HG02642 (cell line): ENCODE results near the gene IER2.

Experiments
- ATAC-seq: cut with Tn5 transposase; IDR thresholded peaks from one replicate; pipeline ENCODE4 v1.9.1; 2021; ENCODE audit warnings: mild to moderate bottlenecking; ENCODE audit not compliant: unreplicated experiment, poor library complexity

The IER2 gene, protein sequence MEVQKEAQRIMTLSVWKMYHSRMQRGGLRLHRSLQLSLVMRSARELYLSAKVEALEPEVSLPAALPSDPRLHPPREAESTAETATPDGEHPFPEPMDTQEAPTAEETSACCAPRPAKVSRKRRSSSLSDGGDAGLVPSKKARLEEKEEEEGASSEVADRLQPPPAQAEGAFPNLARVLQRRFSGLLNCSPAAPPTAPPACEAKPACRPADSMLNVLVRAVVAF

DNA sequence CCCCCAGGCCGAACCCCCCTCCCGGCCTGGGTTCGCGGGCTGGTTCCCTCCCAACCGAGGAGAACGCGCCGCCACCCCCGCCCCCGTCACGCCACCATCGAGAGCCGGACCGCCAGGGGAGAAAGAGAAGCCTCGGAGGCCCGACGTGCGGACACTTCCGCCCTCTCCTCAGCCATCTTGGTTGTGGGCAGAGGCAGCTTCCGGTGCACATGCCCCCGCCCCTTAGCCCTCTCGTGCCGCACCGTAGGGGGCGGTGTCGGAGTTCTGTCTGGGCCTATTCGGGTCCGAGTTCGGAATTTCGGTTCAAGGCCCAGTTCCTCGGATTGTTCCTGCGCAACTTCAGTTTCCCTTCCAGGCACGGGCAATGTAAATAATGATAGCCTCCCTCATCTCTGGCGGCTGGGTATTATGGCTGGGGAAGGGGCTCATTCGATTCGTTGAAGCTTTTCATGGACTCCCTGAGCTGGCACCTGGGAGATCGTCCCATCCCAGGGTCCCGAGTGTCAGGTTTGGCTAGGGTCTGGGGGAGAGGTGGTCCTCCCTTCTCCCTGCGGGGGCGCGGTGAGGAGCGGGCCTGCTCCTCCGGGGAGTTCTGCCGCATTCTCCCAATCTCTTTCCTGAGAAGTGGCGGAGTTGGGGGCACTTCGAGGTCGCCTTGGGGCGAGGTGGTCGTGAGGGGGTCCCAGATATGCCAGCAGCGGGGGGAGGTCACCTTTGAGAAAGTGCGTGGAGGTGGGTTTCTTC is at the start of gene IER2, which contains the start of gene STX10:
Gene IER2 (plus strand): TSS at position 225 of the 744 bp plus-strand sequence. CDS start 2,776 bp downstream, outside the sequence.
Gene STX10 (minus strand): TSS at position 189 of the 744 bp plus-strand sequence. CDS start 202 bp downstream, outside the sequence.
- peak; percentile 40 for ATAC-seq

DNA sequence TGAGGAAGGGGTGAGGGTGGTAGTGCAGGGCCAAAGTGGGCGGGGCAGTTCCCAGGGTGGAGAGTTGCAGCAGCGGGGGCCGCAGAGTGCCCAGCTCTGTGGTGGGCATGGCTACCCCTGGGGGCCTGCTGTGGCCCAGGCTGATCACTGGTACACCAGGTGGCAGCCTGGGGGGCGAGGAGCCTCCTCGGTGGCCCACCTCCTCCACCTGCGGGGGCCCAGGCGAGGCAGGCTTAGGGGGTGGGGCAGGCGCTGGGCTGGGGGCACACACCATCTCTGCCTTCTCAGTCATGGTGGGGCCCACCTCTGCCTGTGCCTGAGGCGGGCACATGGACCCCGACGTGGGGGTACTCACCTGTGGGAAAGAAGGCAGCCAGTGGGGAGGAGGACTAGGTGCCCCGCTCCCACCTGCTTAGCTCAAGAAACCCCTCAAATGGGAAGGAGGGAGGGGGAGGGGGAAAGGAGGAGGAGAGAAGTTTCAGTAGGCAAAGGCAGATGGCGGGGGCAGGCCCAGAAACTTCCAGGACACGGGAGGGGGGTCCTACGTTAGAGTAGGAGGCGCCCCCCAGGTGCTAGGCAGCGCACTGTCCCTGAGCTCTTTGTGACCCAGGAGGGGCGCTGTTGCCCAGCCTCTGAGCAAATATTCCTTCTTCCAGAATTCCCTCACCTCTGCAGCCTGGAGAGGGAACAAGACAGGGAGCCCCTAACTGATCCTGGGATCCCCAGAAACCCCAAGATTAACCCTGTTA is 49.2 kb upstream of the IER2 start:
- ATAC-seq, result no peak

DNA sequence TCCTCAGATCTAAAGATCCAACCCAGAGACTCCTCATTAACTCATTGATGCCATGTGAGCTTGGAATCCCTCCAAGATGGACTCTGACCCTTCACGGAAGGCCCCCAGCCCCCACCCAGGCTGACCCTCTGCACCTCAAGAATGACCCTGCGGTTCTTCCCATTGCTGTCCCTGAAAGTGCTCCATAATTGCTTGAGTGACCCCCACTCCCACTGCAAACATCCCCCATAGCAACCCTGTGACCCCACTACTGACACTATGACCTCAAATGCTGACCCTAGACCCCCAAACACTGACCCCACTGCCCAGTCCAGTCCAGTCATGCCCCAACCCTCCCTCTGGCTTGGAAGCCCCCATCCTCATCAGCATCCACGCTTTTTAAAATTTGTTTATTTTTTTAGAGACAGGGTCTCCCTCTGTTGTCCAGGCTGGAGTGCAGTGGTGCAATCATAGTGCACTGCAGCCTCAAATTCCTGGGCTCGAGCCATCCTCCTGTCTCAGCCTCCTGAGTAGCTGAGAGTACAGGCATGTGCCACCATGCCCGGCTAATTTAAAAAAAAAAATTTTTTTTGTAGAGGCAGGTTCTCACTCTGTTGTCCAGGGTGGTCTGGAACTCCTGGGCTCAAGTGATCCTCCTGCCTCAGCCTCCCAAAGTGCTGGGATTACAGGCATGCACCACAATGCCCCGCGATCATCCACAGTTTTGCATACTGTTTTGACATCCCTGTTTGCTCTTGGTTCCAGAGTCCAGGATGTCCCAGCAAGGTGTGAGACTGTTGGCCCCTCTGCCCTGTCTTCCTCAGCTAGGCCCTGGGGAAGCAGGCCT is 48.4 kb upstream of the IER2 start:
- no peak for ATAC-seq

DNA sequence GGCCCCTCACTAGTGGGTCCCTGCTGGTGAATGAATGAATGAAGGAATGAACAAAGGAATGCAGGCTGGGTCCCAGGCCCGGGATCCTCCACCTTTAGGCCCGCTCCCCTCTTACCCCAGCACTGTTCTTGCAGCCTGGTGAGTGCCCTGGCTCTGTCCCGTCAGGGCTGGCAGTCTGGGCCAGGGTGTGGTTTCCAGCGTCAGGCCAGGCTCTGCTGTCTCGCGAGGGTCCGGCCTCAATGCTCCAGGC is 47.9 kb upstream of the IER2 start:
- peak; percentile 1 for ATAC-seq

DNA sequence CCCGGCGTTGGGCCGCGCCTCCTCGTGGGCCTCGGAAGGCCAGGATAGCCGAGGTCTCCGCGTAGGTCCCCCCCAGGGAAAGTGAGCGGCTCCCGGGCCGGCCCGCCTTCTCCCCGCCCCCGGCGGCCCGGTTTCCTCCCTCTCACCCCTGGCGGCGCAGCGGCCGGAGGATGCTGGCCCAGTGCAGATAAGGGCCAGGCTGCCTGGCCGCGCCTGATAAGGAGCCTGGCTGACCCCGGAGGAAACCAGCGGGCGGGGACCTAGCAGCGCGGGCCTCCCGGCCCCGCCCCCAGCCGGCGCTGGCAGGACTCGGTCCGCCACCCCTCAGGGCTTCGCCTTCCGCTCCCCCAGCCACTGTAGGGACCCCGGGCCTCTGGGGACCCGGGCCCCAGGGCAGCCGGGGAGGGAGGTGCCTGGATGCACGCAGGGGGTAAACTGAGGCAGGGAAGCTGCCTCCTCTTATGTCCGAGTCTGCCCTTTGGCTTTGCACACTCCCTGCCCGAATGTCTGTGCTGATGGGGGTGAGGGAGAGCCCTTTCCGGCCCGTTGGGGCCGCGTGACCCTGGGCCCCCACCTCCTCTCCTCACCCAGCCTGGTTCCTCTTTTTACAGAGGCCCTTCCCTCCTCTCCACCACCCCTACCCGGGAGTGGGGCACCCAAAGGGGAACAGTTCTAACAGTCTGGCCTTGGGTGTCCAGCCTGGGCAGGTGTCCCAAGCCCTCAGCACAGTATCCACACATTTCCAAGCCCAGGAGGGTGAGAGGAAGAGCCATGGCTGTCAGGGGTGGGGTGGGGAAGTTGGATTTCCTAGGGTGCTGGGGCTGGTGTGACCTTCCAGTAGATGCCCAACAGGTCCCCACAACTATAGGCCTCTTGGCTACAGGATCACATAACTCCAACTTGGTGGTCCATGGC is 47.3 kb upstream of the IER2 start, which contains the start of gene LYL1:
Gene LYL1 (minus strand): TSS at position 193 of the 915 bp plus-strand sequence. CDS start 1,687 bp downstream, outside the sequence.
- ATAC-seq, result peak; percentile 43

DNA sequence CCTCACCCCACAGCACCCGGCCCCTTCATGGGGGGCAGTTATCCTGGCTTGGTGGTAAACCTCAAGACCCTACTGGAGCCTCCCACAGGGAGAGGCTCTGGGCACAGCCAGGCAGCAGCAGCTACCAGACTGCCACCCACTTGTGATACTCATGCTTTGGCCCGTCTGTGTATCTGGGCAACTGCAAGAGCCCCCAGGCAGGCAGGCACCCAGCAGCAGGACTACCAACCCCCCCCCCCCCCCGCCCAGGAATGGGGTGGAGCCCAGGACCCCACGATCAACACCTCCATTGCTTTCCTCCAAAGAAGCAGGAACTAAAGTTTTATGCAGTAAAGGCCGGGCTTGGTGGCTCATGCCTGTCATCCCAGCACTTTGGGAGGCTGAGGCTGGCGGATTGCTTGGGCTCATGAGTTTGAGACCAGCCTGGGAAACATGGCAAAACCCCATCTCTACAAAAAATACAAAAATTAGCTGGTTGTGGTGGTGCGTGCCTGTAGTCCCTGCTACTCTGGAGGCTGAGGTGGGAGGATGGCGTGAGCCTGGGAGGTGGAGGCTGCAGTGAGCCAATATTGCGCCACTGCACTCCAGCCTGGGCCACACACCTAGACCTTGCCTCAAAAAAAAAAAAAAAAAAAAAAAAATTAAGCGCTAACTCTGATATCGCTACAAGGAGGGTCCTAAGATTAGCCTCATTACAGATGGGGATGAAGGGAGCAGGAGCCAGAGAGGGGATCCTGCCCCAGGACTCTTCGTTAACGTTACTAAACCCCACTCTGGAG is 46.4 kb upstream of the IER2 start:
- no peak for ATAC-seq

DNA sequence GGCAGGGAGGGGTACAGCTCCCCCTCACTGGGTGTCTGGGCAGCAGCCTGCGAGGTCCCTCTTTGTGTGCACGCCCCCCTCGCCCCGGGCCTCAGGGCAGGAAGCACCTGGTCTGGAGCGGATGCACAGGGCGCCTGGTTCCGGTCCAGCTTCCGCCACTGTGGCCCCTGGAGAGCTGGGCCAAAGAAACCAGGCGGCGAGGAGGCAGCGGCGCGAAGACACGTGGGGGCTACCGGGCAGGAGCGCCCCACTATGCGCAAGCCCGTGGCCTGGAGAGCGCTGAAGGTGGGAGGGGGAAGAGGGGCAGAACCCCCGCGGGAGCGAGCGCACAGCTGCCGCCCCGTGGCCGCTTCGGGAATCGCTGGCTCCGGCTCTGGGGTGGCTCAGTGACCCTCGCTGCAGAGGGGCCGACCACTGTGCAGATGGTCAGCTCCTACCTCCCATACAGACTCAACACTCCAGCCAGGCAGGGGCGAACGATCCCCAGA is 45.8 kb upstream of the IER2 start:
- ATAC-seq, result peak; percentile 47

DNA sequence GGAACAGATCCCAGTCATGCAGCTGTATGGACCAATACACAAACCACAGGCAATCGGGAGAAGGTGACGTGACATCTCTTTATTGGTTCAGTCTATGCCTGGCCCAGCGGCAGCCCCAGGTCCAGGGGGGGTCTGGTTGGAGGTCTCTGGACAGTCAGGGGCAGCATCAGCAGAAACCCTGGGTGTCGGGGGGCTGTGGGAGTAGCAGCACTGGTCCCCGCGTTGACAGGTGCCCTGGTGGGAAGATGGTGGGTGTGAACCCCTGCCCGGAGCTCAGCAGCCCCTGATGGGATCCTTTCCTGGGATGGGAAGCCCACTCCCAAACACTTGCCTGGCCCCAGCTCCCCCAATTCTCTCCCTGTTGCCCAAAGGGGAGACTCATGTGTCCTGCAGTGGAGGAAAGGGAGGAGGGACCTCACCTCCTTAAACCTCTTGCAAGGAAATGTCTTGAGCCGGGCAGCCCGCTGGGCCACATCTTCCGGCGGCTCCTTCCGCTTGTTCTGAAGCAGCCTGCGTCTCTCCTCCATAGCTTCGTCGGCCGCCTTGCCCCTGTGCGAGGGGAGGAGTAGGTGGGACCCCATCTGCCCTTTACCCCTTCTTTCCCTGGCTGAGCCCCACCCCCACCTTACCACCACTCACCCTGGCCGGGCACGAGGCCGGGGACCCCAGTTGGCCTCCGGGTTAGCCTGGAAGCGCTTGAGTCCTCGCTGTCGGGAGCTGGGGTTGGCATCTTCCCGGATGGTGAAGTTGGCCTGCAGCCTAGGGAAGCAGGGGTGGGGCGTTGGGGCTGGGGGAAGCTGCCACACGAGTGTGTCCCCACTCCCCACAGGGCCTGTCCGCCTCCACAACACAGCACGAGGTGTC is 45.1 kb upstream of the IER2 start:
- ATAC-seq, result peak; percentile 2

DNA sequence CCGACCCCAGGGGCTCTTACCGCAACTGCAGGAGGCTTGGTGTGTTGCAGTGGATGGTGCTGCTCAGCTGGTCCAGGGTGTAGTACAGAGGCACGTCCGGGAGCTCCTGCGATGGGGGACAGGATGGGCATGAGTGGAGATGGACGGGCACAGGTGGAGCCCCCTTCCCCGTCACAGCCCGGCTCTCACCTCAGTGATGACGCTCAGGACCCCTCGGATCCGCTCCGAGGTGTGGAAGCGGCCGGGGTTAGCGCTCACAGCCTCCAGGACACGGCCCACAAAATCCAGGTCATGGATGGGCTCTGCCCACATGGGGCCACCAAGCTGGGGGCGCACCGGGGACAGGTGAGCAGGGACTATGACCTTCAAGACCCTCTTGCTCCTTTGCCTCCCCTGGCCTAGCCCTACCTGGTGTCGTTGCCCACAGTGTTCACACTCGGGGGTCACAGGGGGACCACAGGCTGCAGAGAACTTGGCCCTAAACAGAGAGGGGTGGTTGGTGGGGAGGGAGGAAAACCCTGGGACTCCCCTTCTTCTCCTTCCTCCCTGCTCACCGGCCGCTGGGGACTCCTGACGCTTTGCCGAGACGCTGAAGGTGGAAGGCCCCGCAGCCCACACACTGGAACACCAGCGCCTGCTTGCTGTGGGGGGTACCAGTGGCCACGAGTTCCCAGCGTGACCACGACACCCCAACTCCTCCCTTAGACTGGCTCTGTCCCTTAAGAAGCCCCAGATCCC is 40.7 kb upstream of the IER2 start:
- no peak for ATAC-seq

DNA sequence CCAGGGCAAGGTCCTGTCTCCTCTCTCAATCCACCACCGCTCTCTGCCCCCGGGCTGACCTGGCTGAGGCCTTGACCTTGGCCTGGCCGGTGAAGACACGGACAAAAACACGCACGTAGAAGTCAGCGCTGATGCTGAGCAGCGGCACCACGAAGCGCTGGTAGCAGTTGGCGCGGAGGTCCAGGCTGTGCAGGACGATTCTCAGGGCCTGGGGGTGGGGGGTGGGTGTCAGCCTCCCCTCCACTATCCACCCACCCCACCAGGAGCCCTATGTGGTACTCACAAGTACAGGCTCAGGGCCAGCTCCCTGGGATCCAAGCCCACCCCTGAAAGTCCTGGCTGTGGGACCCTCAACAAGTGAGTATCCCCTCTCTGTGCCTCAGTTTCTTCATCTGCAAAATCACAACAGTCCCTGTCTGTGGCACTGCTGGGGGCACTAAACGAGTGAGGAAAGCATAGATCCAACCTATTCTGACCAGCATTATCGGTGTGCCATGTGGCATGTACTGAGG is 40.1 kb upstream of the IER2 start:
- no peak for ATAC-seq

DNA sequence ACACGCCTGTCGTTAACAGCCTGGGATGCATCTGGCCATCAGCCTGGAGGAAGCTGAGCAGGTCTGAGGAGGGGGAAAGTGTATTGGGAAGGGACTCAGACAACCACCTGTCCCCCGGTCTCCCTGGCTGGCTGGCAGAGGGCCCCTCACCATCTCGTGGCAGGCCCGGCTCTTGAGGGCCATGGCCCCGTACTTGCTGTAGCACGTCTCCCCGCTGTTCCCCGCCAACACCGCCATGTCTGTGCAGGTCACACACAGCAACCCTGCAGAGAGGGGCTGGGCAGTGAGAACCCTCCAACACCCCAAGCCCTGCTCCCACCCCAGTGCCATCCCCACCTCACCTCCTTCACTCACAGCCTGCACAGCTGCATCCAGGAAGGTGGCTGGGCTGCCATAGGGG is 37.7 kb upstream of the IER2 start:
- ATAC-seq, result no peak

DNA sequence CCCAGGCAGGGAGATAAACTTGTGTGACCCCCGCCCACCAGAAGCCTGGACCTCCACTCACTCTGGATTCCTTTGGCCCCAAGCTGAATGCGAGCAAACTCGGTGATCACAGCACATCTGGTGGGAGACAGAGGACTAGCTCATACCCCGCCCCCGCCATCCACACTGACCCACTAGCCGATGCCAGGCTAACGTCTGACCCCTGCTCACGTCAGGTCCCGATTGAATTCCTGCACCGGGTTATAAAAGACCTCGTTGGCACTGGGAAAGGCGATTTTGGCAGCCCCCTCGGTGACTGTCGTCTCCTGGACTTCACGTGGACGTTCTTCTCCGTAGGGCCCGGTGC is 34.3 kb upstream of the IER2 start:
- no peak for ATAC-seq

DNA sequence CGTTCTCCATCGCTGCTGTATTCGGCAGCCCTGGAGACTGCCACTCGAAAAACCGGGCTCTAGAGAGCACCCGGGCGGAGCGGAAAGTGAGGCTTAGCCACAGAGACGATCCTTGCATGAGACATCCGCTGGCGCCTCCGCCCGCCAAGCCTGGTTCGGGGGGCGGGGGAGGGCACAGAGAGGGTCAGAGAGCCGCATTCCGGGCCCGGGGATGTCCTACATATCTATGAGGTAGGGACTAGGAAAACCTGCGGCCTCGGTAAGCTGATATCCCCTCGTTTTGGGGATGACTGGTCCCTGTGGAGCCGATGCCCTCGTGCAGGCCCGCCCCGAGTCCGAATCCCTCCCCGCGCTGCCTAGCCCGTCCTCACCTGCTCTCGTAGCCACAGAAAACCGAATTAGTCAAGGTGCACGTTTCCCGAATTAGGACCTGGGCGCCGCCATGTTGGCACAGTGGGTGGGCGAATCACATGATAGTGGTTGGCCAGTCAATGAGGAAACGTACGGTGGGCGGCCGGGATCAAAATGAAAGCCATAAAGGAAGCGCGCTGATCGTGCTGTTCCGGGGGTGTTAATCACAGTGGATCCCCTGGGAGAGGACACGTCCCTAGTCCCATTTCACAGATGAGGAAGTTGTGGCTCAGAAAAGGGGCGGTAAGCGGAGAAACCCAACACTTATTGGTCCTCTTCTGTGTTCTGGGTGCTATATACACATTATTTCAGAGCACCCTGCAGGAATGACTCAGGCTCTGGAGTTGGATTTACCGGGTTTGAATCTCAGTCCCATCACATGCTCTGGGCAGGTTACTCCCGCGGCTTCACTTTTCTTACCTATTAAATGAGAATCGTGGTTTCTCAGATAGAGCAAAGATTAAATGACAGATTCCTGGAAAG is 33.7 kb upstream of the IER2 start, which contains the start of gene TRMT1:
Gene TRMT1 (minus strand): TSS at position 459 of the 894 bp plus-strand sequence. CDS start 341 bp downstream, at position 118.
- peak; percentile 50 for ATAC-seq

DNA sequence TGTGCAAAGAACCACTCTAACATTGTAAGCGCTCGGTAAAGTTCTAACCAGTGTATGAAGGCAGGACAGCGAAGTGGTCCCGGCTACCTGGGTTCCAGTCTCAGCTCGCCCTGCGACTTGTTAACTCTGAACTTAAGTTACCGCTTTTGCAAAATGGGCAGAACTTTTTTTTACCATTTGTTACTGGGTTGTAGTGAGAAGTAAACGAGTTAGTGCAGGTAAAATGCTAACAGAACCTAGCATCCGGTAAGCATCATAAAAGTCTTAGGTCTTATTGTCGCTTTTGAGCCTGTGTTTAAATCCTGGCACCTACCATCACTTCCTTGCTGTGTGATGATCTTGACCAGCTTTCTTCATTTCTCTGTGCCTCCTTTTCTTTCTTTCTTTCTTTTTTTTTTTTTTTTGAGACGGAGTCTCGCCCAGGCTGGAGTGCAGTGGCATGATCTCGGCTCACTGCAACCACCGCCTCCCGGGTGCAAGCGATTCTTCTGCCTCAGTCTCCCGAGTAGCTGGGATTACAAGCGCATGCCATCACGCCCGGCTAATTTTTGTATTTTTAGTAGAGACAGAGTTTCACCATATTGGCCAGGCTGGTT is 32.9 kb upstream of the IER2 start:
- no peak for ATAC-seq

DNA sequence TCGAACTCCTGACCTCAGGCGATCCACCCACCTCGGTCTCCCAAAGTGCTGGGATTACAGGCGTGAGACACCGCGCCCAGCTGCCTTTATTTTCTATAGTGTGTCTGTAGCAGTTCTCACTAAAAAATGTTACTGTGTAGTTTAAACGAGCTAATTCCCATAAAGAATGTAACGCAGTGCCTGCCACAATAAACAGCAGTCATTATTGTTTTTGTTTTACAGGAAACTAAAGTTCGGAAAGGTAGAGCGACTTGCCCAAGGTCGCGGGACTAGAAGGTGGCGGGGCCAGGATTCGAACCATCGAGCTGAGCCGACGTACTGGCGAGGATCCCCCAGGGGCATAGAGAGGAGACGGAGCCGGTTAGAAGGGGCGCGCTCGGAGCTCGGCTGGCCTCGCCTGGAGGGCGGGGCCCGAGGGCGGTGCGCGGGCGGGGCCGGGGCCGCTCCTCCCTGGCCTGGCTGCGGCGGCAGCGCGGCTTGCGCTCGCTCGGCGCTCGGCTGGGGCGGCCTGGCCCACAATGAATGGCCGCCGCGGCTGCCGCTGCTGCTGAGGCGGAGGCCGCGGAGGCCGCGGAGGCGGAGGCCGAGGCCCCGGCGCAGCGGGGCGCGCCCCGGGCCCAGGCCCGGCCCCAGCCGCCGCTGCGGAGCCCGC is 32.3 kb upstream of the IER2 start, which contains the start of gene NACC1:
Gene NACC1 (plus strand): TSS at position 493 of the 652 bp plus-strand sequence. CDS start 16,944 bp downstream, outside the sequence.
- peak; percentile 73 for ATAC-seq
